NCI-H748 treated with DMSO at 0.1 percent for 48 hours (cell line): Measurements from ENCODE around the gene RAMP3.
A peak's percentile ranks its signal among the peaks of the same experiment; 100 is the strongest.
"Not testable (repeated sequence)": the region's sequence is repeated elsewhere in the genome, so short reads cannot be mapped to it uniquely, and the experiment has no call there.

Source experiments
- DNase-seq: peaks from one replicate; lab custom pipeline; 2025; lab: John Stamatoyannopoulos, UW

The RAMP3 gene

GRCh38 chr7:45132708-45133320 is 24.8 kb upstream of the RAMP3 start:
- no peak for DNase-seq

GRCh38 chr7:45133352-45133751 is 24.2 kb upstream of the RAMP3 start:
- DNase-seq: no peak

- no peak for DNase-seq
Observed at GRCh38 chr7:45133877-45134276, 23.7 kb upstream of the RAMP3 start.

- peak; percentile 66 for DNase-seq
Observed at GRCh38 chr7:45136106-45137060, 21.2 kb upstream of the RAMP3 start.

GRCh38 chr7:45138433-45139267 is 18.9 kb upstream of the RAMP3 start:
- no peak for DNase-seq

GRCh38 chr7:45140827-45141226 is 16.8 kb upstream of the RAMP3 start:
- DNase-seq: no peak

GRCh38 chr7:45143616-45144015 is 14.0 kb upstream of the RAMP3 start:
- DNase-seq: no peak

- no peak for DNase-seq
Observed at GRCh38 chr7:45145881-45146280, 11.7 kb upstream of the RAMP3 start.

- no peak for DNase-seq
Observed at GRCh38 chr7:45146531-45147379, 10.8 kb upstream of the RAMP3 start.

GRCh38 chr7:45147858-45148652 is 9.5 kb upstream of the RAMP3 start:
- DNase-seq: no peak

- no peak for DNase-seq
Observed at GRCh38 chr7:45148653-45148973, 9.0 kb upstream of the RAMP3 start.

- DNase-seq: no peak
Observed at GRCh38 chr7:45149606-45150005, 8.0 kb upstream of the RAMP3 start.

- DNase-seq: no peak
Observed at GRCh38 chr7:45150199-45150598, 7.4 kb upstream of the RAMP3 start.

- DNase-seq: no peak
Observed at GRCh38 chr7:45151131-45151684, 6.4 kb upstream of the RAMP3 start.

- DNase-seq: no peak
Observed at GRCh38 chr7:45151967-45152366, 5.6 kb upstream of the RAMP3 start.

GRCh38 chr7:45153233-45153632 is 4.4 kb upstream of the RAMP3 start:
- no peak for DNase-seq

- not testable (repeated sequence) for DNase-seq
Observed at GRCh38 chr7:45153861-45154260, 3.7 kb upstream of the RAMP3 start.

- DNase-seq: no peak
Observed at GRCh38 chr7:45155357-45155900, 2.2 kb upstream of the RAMP3 start.

GRCh38 chr7:45155941-45156340 is 1.6 kb upstream of the RAMP3 start:
- DNase-seq: no peak
